Esophagus mucosa (tissue), 1 donor: ENCODE measurements around the gene SLC27A3. TPM values are rescaled to one million over a fixed set of nuclear protein-coding genes. Genes with fewer than 3 reads are reported as not detected.

Experiments used
- ATAC-seq: fragments of 200-7000 bp; cut with Tn5 transposase; one replicate; pipeline ENCODE4 v1.9.1; 2020
- total RNA-seq: library from RNA; stranded (reverse); gene quantifications from one replicate; pipeline ENCODE4 v1.2.4, GENCODE V29; 2023
- donor health status: DM: yes; HTN: yes; CAD: no.

The SLC27A3 gene
- total RNA-seq, 1 donor from 2014 or later = 16.1 TPM

GRCh38 chr1:153799566-153800465 lies 24.6 kb downstream of the SLC27A3 start:
- no peak for ATAC-seq

- no peak for ATAC-seq
Observed at GRCh38 chr1:153800516-153800915, 25.3 kb downstream of the SLC27A3 start.

- ATAC-seq = no peak
Observed at GRCh38 chr1:153801028-153801625, 25.9 kb downstream of the SLC27A3 start.

GRCh38 chr1:153801786-153802697 lies 26.8 kb downstream of the SLC27A3 start:
- no peak for ATAC-seq

GRCh38 chr1:153803470-153804056 lies 28.4 kb downstream of the SLC27A3 start:
- no peak for ATAC-seq

- ATAC-seq = no peak
Observed at GRCh38 chr1:153804112-153804511, 28.9 kb downstream of the SLC27A3 start.

GRCh38 chr1:153805042-153805745 lies 30.0 kb downstream of the SLC27A3 start:
- ATAC-seq = peak; percentile 89

GRCh38 chr1:153805886-153806719 lies 30.9 kb downstream of the SLC27A3 start:
- ATAC-seq = no peak

- no peak for ATAC-seq
Observed at GRCh38 chr1:153816283-153816889, 41.2 kb downstream of the SLC27A3 start.

GRCh38 chr1:153818876-153819275 lies 43.7 kb downstream of the SLC27A3 start:
- ATAC-seq = no peak

GRCh38 chr1:153827168-153827964 lies 52.2 kb downstream of the SLC27A3 start:
- no peak for ATAC-seq

Other genes starting within 250 kb of the SLC27A3 start
- gene S100A6, start 239.4 kb upstream of the SLC27A3 start, total RNA-seq = 976 TPM
- not detected for gene S100A5, start 234.5 kb upstream of the SLC27A3 start, total RNA-seq
- 36.0 TPM for gene S100A4, start 229.6 kb upstream of the SLC27A3 start, total RNA-seq
- gene S100A3, start 226.1 kb upstream of the SLC27A3 start, total RNA-seq = 9.6 TPM
- gene S100A2, start 209.6 kb upstream of the SLC27A3 start, total RNA-seq = 4,166 TPM
- gene S100A16, start 162.3 kb upstream of the SLC27A3 start, total RNA-seq = 1,290 TPM
- 1,938 TPM for gene S100A14, start 159.1 kb upstream of the SLC27A3 start, total RNA-seq
- gene S100A13, start 147.9 kb upstream of the SLC27A3 start, total RNA-seq = 52.5 TPM
- gene S100A1, start 147.0 kb upstream of the SLC27A3 start, total RNA-seq = 0.44 TPM
- 44.0 TPM for gene CHTOP, start 141.3 kb upstream of the SLC27A3 start, total RNA-seq
- gene SNAPIN, start 116.7 kb upstream of the SLC27A3 start, total RNA-seq = 32.0 TPM
- 131 TPM for gene ILF2, start 104.4 kb upstream of the SLC27A3 start, total RNA-seq
- 1.8 TPM for gene NPR1, start 96.7 kb upstream of the SLC27A3 start, total RNA-seq
- gene INTS3, start 47.4 kb upstream of the SLC27A3 start, total RNA-seq = 22.5 TPM
- gene GATAD2B, start 147.6 kb downstream of the SLC27A3 start, total RNA-seq = 17.9 TPM
- 12.1 TPM for gene DENND4B, start 171.3 kb downstream of the SLC27A3 start, total RNA-seq
- gene CRTC2, start 183.2 kb downstream of the SLC27A3 start, total RNA-seq = 13.3 TPM
- gene SLC39A1, start 188.1 kb downstream of the SLC27A3 start, total RNA-seq = 42.3 TPM
- gene CREB3L4, start 192.5 kb downstream of the SLC27A3 start, total RNA-seq = 7.6 TPM
- 73.2 TPM for gene JTB, start 202.3 kb downstream of the SLC27A3 start, total RNA-seq
- gene RAB13, start 210.9 kb downstream of the SLC27A3 start, total RNA-seq = 60.5 TPM
- 1,798 TPM for gene RPS27, start 215.4 kb downstream of the SLC27A3 start, total RNA-seq